T-helper 2 cell (primary cell): ENCODE results near the gene ATP13A5.
A peak's percentile ranks its signal among the peaks of the same experiment; 100 is the strongest.

Experiments
- DNase-seq, 5 experiments: peaks; one replicate each; pipeline versions ENCODE4 v3.0.0 to v3.0.0-alpha.2; 2012 to 2022

Gene ATP13A5

GRCh38 chr3:193269343-193270028 lies 109.1 kb downstream of the ATP13A5 start:
- no peak for DNase-seq

GRCh38 chr3:193262707-193263106 lies 115.8 kb downstream of the ATP13A5 start:
- DNase-seq: no peak

GRCh38 chr3:193261970-193262369 lies 116.6 kb downstream of the ATP13A5 start:
- DNase-seq: no peak

- DNase-seq: no peak
These were observed 124.4 kb downstream of the ATP13A5 start for GRCh38 chr3:193253986-193254660.

GRCh38 chr3:193250492-193250891 lies 128.1 kb downstream of the ATP13A5 start:
- no peak for DNase-seq

GRCh38 chr3:193248848-193249468 lies 129.6 kb downstream of the ATP13A5 start:
- DNase-seq: no peak

- no peak for DNase-seq
These were observed 135.0 kb downstream of the ATP13A5 start for GRCh38 chr3:193243571-193243970.

- no peak for DNase-seq
These were observed 136.8 kb downstream of the ATP13A5 start for GRCh38 chr3:193241716-193242115.

- peak in 1 of 5 experiments; percentile 44 for DNase-seq
These were observed 137.5 kb downstream of the ATP13A5 start, which contains the start of gene PLAAT1 for GRCh38 chr3:193240850-193241706. Gene PLAAT1, plus strand, starts transcription at chr3:193241222. Its CDS starts 14,429 bp downstream, at chr3:193255651.

GRCh38 chr3:193240436-193240849 lies 138.1 kb downstream of the ATP13A5 start:
- no peak for DNase-seq

GRCh38 chr3:193237030-193237429 lies 141.5 kb downstream of the ATP13A5 start:
- DNase-seq: no peak

GRCh38 chr3:193236599-193236998 lies 142.0 kb downstream of the ATP13A5 start:
- DNase-seq: no peak

GRCh38 chr3:193231201-193231600 lies 147.4 kb downstream of the ATP13A5 start:
- no peak for DNase-seq

- no peak for DNase-seq
These were observed 147.9 kb downstream of the ATP13A5 start for GRCh38 chr3:193230610-193231009.

- no peak for DNase-seq
These were observed 148.6 kb downstream of the ATP13A5 start for GRCh38 chr3:193229851-193230420.

GRCh38 chr3:193228206-193228605 lies 150.3 kb downstream of the ATP13A5 start:
- DNase-seq: no peak

- no peak for DNase-seq
These were observed 153.0 kb downstream of the ATP13A5 start for GRCh38 chr3:193225302-193226125.
